DOHH2 (cell line): ENCODE results near the gene GOLT1A.

Experiments
- H3F3A ChIP-seq: fragments of 200-600 bp; sonication (generic), shearing (Covaris generic); 2 replicates; pipeline ENCODE4 v1.6.0; 2016; ENCODE audit warnings: antibody characterized with exemption, mild to moderate bottlenecking; ENCODE audit not compliant: control insufficient read depth, insufficient read depth
- H3K27ac ChIP-seq: fragments of 200-600 bp; sonication (generic); 2 replicates; pipeline ENCODE4 v1.5.1; 2014; ENCODE audit warnings: low read depth, mild to moderate bottlenecking, low read length, moderate library complexity
- H3K27me3 ChIP-seq: fragments of 200-600 bp; sonication (generic); 2 replicates; pipeline ENCODE4 v1.6.1; 2014; ENCODE audit warnings: mild to moderate bottlenecking, low read length, mixed read lengths; ENCODE audit not compliant: control insufficient read depth
- H3K36me3 ChIP-seq: fragments of 200-600 bp; sonication (generic); 2 replicates; pipeline ENCODE4 v1.6.1; 2014; ENCODE audit warnings: mild to moderate bottlenecking, low read length, moderate library complexity, mixed read lengths; ENCODE audit not compliant: control insufficient read depth
- H3K4me1 ChIP-seq: fragments of 200-600 bp; sonication (generic); 2 replicates; pipeline ENCODE4 v1.6.1; 2014; ENCODE audit warnings: mild to moderate bottlenecking, low read length, mixed read lengths; ENCODE audit not compliant: control insufficient read depth
- H3K4me2 ChIP-seq: fragments of 200-600 bp; sonication (generic); 2 replicates; pipeline ENCODE4 v1.6.0; 2014; ENCODE audit warnings: mild to moderate bottlenecking, low read length, moderate library complexity
- H3K4me3 ChIP-seq: fragments of 200-600 bp; sonication (generic); 2 replicates; pipeline ENCODE4 v1.5.1; 2014; ENCODE audit warnings: mild to moderate bottlenecking, low read length, mixed read lengths
- H3K79me2 ChIP-seq: fragments of 200-600 bp; sonication (generic); 2 replicates; pipeline ENCODE4 v1.6.1; 2014; ENCODE audit warnings: mild to moderate bottlenecking, low read length, mixed read lengths; ENCODE audit not compliant: control insufficient read depth
- H3K9me2 ChIP-seq: fragments of 200-600 bp; sonication (generic); replicated peaks from 2 replicates; pipeline ENCODE4 v1.6.1; 2014; ENCODE audit warnings: mild to moderate bottlenecking, low read length, mixed read lengths; ENCODE audit not compliant: control insufficient read depth
- H3K9me3 ChIP-seq: fragments of 200-600 bp; sonication (generic); 2 replicates; pipeline ENCODE4 v1.6.1; 2014; ENCODE audit warnings: antibody characterized with exemption, low read length, mixed read lengths; ENCODE audit not compliant: control insufficient read depth, insufficient read depth
- H4K20me1 ChIP-seq: fragments of 200-600 bp; sonication (generic); 2 replicates; pipeline ENCODE4 v1.6.0; 2014; ENCODE audit warnings: low read depth, mild to moderate bottlenecking, antibody characterized with exemption, low read length, moderate library complexity; ENCODE audit not compliant: control insufficient read depth, insufficient read depth
- CTCF ChIP-seq: fragments of 200-600 bp; sonication (generic); IDR thresholded peaks from one replicate; pipeline ENCODE4 v1.5.1; 2014; ENCODE audit warnings: antibody characterized with exemption, mild to moderate bottlenecking, low read depth, low read length; ENCODE audit not compliant: poor library complexity, severe bottlenecking
- EZH2phosphoT487 ChIP-seq: fragments of 200-600 bp; sonication (generic); IDR thresholded peaks from 2 replicates; pipeline ENCODE4 v1.6.1; 2017; ENCODE audit warnings: borderline replicate concordance, mild to moderate bottlenecking, antibody characterized with exemption, low read length, moderate library complexity, mixed read lengths

The GOLT1A gene

DNA sequence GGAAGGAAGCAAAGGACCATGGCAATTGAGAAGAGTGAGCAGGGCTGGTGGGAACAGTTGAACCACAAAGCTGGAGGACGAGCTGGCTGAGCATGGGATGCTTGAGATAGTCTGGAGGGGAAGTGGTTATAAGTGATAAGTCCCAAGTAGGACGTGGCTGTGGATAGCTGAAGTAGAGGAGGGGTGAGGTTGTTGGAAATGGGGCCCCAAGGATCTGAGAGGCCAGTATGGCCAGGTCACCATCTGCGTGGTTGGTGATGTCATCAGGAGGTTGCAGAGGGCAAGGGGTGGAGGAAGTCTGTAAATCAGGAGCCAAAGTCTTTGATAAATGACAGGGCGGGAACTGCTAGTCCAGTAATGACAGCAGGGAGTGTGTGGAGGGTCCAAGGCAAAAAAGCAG is 36.7 kb downstream of the GOLT1A start:
- no peak for TF ChIP-seq EZH2phosphoT487
- no peak for TF ChIP-seq CTCF
- no peak overlapping the region for H3K4me3 ChIP-seq

GRCh38 chr1:204176049-204176448 is 37.7 kb downstream of the GOLT1A start:
- Histone ChIP-seq H3K4me3 (no peak overlapping the region), H3K9me3 (peaks cover 3% of the 10 kb centered on the region; the same call in 1 of the 2 replicates), H3K4me2 (no peak overlapping the region), H3F3A (no peaks in the 10 kb centered on the region), H3K27me3 (peaks cover 6% of the 10 kb centered on the region; the same call in 1 of the 2 replicates), H3K79me2 (no peaks in the 10 kb centered on the region), H3K4me1 (no peaks in the 10 kb centered on the region), H3K9me2 (no peaks in the 10 kb centered on the region), H4K20me1 (no peaks in the 10 kb centered on the region), H3K36me3 (no peaks in the 10 kb centered on the region), H3K27ac (no peak overlapping the region)
- TF ChIP-seq EZH2phosphoT487 (no peak), CTCF (no peak)

More for the DNA sequence above, 36.7 kb downstream of the GOLT1A start:
- no peaks in the 10 kb centered on the region for H3F3A ChIP-seq
- no peaks in the 10 kb centered on the region for H3K4me1 ChIP-seq
- H3K9me3 ChIP-seq: no peaks in the 10 kb centered on the region
- no peaks in the 10 kb centered on the region for H3K79me2 ChIP-seq
- no peaks in the 10 kb centered on the region for H3K9me2 ChIP-seq
- H4K20me1 ChIP-seq: no peaks in the 10 kb centered on the region
- H3K27me3 ChIP-seq: peaks cover 6% of the 10 kb centered on the region; the same call in 1 of the 2 replicates
- no peak overlapping the region for H3K27ac ChIP-seq
- H3K36me3 ChIP-seq: no peaks in the 10 kb centered on the region
- no peak overlapping the region for H3K4me2 ChIP-seq

GRCh38 chr1:204174958-204175357 is 38.8 kb downstream of the GOLT1A start:
- peaks cover 6% of the 10 kb centered on the region; the same call in 1 of the 2 replicates for H3K27me3 ChIP-seq
- H4K20me1 ChIP-seq: no peaks in the 10 kb centered on the region
- no peaks in the 10 kb centered on the region for H3K79me2 ChIP-seq
- H3F3A ChIP-seq: no peaks in the 10 kb centered on the region
- no peaks in the 10 kb centered on the region for H3K36me3 ChIP-seq
- H3K9me2 ChIP-seq: no peaks in the 10 kb centered on the region
- no peak for TF ChIP-seq EZH2phosphoT487
- TF ChIP-seq CTCF: no peak
- H3K4me1 ChIP-seq: no peaks in the 10 kb centered on the region
- H3K9me3 ChIP-seq: peaks cover 13% of the 10 kb centered on the region
- no peak overlapping the region for H3K4me2 ChIP-seq
- H3K4me3 ChIP-seq: no peak overlapping the region
- H3K27ac ChIP-seq: no peak overlapping the region
